DMS 273 (cell line): Measurements from ENCODE around the gene WDFY2.
A peak's percentile ranks its signal among the peaks of the same experiment; 100 is the strongest.

ENCODE experiments used
- DNase-seq: peaks from one replicate; lab custom pipeline; 2025; ENCODE audit not compliant: unreplicated experiment; lab: John Stamatoyannopoulos, UW

The WDFY2 gene

DNA sequence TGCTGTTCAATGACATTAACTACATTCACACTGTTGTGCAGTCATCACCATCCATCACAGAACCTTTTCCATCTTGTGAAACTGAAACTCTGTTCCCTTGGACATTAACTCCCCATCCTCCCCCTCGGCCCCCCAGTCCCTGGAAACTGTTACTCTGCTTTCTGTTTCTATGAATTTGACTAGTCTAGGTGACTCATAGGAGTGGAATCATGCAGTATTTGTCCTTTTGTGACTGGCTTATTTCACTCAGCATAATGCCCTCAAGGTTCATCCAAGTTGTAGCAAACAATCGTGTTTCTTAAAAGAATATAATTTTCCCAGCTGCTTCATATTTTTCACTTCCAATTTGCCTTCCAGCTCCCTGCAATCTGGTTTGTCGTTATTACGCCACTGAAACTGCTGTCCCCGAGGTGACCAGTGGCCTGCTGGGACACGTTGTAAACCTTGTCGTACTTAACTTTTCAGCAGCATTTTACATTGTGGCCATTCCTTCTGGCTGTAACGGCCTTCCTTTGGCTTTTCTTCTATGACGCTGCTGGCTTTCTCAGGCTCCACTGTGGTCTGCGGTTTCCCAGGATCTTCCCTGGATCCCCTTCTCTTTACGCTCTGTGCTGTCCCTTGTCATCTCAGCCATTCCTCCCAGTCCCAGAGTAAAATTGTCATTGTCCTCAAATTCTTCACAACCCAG lies 145.7 kb downstream of the WDFY2 start:
- no peak for DNase-seq

DNA sequence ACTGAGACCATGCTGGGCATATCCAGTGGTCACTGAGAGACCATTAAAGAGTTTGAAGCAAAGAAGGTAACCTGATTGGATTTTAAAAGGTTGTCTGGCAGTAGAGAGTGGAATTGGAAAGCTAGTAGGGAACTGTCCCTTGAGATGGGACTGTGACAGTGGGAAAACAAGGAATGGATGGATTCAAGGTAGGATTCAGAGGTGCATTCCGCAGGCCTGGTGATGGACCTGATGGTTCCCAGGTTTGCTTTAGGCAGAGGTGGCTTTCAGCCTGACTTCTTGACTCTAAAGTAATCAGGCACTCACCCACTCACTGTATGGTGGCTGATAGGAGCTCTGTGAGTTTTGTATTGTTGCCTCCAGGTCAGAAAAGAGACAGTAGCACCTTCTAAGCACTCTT lies 146.7 kb downstream of the WDFY2 start:
- no peak for DNase-seq

DNA sequence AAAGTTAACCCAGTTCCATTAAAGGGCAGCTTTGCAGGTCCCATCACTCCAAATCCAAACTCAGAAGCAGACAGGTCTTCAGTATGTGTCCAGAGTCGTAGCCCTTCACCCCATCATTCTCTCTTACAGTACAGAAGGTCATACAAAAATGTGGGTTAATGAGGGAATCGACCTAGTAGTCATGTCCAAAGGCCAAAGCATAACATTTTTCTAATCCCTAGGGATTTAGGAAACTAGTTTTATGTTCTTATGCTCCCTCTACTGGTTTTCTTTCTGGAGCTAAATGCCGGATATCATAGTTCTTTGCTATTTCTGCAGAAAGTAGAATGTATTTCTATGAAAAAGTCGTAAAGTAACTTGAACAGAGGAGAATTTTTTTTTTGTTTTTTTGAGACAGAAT lies 147.5 kb downstream of the WDFY2 start:
- DNase-seq = peak; percentile 4

DNA sequence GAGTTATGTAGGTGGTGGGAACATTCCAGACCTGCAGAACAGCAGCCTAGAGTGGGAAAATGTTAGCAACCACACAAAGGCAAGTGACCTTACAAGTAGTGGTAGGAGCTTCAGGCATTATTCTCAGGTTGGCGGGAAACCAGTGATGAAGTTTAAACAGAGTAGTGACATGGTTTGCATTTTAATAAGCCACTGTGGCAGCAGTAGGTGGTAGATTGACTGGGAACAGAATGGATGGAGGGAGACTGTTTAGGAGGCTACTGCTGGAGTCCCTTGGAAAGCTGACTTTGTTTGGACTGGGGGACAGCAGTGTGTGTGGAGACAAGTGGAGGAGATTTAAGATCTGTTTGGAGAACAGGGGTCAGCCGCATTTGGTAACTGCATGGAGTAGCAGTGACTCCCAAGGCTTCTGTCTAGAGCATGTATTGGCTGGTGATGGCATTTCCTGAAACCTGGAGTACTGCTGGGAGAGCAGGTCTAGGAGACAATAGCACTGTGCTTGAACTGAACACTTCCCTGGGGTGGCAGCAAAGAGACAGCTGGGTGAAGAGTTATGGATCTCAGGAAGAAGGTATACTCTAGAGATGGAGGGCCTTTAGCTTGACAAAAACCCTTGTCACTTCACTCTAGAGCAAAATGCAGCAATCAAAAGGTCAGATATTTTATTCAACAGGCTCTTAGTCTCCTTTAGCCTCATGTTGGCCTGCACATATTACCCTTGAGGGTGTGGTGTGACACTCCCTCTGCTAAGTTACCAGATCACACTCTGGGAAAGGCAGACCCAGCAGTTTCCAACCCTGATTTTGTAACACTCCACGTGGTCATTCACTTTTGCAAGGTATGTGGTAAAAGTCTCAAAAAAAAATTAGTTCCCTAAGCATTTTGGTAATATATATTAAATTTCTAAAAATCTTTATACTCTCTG lies 149.4 kb downstream of the WDFY2 start:
- no peak for DNase-seq

DNA sequence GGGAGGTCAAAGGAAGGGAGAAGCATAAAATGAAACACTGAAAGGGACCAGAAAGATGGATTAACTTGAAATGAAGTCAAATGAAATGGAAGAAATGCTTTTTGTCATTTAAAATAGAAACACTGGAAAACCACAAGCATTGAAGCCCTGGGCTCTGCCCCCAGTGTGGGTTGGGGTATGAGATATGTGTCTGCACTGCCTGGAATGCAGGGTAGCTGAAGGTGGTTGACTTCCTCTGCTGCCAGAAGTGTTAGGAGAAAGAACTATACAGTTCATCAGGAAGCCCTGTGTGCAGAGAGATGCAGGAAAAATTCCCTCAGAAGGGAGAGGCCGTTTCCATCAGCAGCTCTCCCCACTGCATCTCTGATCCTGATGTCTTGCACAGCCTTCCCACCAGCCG lies 150.5 kb downstream of the WDFY2 start:
- no peak for DNase-seq

DNA sequence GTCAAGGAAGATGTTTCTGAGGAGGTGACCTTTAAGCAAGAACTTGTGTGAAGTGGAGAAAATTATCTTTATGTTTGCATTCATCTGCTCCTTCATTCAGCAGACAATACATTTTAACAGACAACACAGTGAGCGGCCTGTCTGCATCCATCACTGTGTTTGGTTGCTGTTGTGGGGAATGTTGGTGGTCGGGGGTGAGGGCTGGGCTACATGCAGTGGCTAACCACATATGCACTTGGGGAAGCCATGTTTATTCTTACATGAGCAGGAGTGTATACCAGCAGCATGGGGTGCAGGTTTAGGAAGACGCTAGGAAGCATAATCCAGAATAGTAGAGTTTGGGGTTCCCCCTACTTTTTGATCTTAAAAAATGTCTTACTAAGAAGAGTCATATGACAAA lies 153.3 kb downstream of the WDFY2 start:
- no peak for DNase-seq

DNA sequence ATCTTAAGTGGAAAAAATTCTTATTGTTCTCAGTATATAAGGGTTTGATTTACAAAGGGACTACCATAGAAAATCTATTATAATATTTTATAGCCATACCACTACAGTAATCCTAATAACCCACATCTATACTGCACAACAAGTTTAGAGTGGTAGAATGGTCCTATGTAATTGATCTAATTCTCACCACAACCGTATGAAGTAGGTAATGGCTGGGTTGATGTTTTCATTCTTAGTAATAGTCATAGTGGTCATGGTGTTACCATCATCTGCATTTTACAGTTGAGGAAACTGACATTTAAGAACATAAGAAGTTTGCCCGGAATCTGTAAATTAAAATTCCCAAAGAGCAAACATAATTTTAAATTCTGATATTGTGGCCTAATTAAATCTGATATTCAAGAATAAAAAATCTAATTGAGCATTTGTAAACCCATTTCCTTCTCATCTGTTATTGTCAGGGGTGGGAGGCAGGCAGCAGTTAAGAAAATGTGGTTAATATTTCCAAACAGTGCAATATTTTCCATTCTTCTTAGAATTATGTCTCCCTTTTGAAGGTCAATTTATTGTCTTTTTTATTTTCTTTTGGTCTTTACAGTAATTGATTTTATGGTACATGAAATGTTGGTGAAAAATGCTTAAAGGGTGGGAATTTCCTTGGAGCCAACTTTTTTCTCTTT lies 154.1 kb downstream of the WDFY2 start:
- no peak for DNase-seq

DNA sequence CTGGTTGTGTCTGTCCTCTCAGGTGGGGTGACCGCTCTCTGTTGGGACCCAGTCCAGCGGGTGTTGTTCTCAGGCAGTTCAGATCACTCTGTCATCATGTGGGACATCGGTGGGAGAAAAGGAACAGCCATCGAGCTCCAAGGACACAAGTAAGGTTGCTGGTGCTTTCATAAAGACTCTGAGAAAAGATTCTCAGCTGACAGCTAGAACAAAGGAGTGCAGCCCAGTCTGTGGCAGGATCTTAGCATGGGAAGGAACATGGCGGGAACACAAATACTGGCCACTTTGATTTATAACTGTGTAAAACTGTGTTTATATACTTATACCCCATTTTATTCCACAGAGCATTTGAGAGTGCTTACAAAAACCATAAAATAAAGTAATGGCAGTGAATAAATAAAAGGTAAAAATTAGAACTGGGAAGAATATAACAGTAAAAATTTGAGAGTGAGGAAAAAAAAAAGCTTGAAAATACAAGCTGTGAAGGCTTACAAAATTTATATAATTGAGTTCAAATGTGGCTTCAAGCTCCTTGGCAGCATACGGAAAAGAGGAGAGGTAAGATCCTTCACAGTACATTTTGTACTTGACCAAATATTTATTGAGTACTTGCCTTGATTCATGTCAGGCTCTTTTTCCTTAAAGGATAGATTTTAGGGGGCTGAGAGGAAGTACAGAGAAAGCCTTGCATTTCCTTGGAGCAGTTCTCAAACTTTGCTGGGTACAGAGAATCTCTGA lies 154.9 kb downstream of the WDFY2 start:
- no peak for DNase-seq

DNA sequence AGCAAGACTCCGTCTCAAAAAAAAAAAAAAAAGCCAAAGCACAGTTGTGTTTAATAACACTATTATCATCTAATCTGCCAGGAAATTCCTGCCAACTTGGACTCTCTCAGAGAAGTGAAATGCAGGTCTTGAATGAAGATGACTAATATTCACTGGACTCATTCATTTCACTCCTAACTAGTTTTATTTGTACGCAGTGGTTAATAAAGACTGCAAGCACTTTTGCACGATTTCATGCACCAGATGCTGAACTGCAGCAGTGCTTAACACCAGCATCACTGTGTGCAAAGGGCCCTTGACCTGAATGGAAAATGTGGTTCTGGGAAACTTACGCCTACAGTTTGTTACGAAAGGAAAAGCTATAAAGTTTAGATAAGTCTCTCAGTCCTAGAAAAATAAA lies 156.4 kb downstream of the WDFY2 start:
- no peak for DNase-seq

DNA sequence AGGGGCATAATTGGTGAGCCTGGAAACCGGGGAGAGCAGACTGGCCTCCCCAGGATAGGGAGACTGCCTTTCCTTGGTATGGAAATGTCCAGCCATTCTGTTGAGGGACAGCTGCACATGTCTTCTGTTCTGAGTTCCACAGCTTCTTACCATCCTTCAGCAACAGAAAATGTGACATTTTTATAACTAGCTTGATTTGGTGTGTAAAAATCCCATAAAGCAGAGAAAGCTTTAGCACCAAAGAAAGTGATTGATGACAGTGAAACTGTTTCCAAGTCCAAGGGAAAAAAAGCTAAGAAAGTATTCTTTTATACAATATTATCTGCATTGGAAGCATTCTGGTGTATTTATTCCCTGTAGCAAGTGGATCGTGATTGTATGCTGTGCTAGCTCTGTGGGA lies 157.8 kb downstream of the WDFY2 start:
- no peak for DNase-seq

DNA sequence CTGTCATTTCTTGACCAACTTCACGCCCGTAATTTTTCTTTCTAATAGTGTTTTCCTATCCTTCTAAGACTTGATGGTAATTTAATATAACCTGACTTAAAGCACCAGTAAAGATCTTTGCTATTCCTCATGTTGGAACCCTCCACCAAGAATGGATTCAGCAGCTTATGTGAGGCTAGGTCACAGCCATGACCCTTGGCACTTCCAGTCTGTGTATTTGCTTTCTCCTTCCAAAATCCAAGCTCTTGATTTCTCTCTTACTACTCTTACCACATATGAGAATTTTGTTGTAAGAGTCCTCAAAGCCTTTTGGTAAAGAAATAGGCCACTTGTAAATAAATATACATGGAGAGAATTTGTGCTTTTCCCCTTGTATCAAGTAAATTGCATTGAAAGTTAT lies 158.3 kb downstream of the WDFY2 start:
- no peak for DNase-seq

DNA sequence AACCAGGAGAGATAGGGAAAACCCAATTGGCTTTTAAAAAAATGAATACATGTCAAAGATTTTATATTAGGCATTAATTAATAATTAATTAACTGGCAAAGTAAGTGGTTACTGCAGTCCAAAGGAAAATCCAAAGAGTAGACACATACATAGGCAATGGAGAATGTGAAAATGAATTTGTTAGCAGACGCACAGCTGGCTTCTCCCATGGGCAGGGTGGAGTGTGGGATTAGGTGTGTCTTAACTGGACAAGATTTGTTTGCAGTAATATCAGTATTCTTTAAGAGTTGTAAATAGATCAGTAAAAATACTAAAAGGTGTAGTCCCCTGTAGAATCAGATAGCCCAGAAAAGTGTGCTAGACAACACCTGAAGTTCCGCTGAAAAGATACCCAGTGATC lies 161.0 kb downstream of the WDFY2 start:
- no peak for DNase-seq

DNA sequence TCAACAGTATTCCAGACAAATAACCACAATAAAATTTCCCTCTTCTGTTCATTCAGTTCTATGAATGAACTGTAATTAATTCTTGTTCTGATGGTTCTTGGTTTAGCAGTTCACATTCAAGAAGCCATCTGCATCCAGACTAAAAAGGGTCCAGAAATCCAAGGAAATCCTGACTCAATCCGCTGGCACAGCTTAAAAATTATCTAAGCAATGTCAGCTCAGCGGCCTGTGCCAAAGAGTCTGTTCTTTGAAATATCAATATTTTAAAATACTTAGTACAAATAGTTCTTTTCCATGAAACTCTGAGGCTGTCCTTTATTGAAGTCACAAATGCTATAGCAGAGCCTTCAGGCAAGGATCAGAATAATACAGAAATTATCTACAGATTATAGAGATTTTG lies 162.5 kb downstream of the WDFY2 start:
- no peak for DNase-seq

DNA sequence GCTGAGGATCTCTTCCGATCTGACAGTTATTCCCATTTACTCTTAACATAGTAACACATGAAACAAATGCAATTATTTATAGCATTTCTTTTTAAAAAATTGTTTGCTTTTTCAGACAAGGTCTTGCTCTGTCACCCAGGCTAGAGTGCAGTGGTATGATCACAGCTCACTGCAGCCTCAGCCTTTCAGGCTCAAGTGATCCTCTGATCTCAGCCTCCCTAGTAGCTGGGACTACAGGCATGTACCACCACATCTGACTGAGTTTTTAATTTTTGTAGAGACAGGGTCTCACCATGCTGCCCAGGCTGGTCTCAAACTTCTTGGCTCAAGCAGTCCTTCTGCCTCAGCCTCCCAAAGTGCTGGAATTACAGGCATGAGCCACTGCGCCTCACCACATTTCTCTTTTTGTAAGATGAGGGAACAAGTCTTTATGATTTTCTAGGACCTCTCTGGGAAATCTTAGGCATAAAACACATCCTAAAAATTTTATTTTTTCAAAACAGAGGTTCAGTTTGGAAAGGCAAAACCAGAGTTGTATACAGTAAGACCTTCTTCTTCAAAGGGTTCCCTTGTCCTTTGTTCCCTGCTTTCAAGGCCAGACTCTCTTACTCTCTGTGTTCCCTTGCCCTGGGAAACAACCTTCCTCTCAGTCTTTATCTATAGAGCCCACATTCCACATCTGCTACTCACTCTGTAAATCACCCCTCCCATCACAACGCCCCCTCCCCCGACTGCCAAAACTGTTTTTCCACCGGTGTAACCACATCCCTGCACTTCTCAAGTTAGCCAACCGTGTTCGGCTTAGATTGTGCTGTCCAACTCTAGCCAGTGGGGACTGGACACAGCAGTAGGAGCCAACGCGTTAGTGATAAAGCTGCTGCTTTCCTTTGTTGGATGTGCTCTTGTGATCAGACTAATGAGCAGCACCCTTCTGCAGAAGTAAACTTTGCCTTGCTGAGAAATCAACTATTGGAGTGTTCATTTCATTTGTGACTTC lies 163.5 kb downstream of the WDFY2 start:
- no peak for DNase-seq

DNA sequence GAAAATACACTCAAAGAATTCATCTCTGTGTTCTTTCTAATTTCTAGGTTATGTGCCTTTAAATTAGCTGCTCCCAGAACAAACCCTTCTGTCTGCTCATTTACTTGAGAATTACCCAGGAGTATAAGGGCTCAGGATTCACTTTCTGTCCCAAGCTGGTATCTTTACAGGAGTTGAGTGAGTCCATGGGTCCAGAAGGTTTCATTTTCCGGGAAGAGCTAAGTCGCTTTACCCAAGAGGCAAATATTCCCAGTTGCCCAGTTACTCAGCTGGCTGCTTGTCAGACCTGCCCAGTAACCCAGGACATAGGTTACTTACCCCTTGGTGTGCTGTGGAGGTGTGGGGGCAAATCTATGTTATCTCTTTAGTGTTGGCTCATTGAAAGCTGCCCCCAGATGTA lies 172.4 kb downstream of the WDFY2 start:
- DNase-seq = no peak

DNA sequence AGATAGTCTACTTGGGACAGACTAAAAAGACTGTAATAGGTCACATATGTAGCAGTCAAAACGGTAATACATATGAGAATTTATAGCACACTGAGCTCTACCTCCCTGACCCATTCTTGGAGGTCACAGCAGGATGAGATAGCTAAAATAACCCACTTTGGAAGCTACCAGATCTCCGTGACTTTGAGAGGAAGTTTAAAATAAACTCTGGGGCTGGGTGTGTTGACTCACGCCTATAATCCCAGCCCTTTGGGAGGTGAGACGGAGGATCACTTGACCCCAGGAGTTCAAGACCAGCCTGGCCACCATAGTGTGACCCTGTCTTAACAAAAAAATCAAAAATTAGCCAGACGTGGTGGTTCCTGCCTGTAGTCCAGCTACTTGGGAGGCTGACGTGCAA lies 174.4 kb downstream of the WDFY2 start:
- DNase-seq = no peak

DNA sequence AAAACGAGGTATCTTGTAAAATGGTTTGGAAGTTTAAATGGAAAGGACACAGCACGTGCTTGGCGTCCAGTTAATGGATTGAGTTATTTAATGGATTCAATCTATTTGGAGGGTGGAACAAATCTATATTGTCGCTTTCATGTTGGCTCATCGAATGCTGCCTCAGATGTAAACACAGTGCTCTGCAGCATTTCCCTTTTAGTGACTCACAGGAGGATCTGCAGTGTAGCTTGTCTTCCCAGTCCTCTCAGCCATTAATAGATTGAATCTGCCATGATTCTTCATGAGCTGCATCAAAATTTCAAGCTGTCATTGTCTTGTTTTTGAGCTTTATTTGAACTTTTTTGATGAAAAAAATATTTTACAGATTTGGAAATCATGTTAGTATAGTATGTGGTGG lies 175.0 kb downstream of the WDFY2 start:
- DNase-seq = no peak

DNA sequence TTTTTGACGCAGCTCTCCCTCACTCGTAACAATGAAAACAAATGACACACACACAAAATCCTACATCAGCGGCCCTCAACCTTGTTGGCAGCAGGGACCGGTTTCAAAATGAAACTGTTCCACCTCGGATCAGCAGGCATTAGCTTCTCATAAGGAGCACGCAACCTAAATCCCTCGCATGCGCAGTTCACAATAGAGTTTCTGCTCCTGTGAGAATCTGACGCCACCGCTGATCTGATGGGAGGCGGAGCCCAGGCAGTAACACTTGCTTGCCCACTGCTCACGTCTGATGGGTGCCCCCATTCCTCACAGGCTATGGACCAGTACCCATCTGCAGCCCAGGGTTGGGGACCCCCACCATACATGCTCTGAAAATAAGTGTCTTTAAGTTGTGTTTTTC lies 176.3 kb downstream of the WDFY2 start:
- no peak for DNase-seq

DNA sequence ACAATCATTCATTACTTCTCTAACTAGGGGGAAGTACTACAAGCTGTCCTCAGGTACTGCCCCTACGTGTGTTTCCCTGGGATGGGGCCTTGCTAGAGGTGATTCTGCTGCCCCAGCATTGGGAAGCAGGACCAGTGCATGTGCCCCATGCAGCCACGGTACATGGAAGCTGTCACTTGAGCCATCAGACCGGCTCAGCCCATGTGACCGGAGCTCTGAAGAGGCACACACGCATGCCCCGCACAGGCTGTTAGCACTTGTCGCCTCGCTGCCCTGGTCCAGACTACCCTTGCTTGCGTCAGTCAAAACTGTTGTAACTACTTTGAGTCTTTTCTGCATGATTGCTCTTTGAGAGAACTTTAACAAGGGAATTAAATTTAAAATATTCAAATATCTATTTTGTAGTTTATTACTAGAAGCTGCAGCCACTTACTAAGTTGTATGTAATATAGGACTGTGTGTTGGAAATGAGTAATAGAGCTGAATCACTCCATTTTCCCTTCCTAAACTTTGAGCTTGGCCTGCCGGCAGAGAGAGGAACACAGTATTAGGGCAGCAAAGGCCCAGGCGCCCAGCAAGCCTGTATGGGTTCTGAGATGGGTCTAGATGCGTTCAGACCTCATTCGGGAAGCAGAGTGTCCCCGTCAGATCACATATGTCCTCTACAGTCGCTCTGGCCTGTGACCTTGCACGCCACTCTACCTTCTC lies 177.5 kb downstream of the WDFY2 start:
- DNase-seq = no peak
